ENCODE measurements around the gene RCBTB2.
"Not testable (repeated sequence)": the region's sequence is repeated elsewhere in the genome, so short reads cannot be mapped to it uniquely, and the experiment has no call there.

RCBTB2 gene

GRCh38 chr13:48492470-48493065, 40.3 kb downstream of the RCBTB2 start:
- DNase-seq, result peak; percentile 80

DNA sequence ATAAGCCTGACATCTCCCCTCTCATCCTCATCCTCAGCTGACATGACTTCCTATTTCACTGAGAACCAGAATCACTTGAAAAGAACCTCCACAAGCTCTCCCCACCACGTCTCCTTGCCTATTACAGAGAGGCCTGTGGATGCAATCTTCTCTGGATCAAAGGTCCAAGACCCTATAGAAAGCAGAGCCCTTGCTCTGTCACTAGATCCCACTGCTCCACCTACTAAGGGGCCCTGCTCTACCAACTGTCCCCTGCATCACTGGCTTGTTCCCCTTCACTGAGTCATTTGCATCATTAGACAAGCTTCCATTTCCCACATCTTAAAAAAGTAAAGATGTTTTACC, 40.8 kb downstream of the RCBTB2 start:
- DNase-seq, result no peak

- DNase-seq, result no peak
Measured at GRCh38 chr13:48491423-48492095, 41.3 kb downstream of the RCBTB2 start.

DNA sequence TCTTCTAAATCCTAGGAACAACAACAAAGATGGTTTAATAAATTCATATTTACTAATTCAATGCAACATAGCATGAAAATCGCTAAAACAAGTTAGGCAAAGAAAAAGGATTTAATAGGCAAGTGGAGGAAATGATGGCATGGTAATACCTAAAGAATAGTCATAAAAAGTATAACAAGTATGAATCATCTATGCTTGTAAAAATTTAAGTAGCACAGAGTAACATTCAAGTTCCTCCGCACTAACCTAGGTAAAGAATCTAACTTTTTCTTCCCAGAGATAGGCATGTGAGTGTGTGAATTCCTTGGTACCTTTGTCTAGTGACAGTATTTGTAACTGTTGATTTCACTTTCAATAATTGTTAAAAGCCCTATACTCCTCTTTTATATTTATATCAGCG, 42.6 kb downstream of the RCBTB2 start:
- DNase-seq, result no peak

DNA sequence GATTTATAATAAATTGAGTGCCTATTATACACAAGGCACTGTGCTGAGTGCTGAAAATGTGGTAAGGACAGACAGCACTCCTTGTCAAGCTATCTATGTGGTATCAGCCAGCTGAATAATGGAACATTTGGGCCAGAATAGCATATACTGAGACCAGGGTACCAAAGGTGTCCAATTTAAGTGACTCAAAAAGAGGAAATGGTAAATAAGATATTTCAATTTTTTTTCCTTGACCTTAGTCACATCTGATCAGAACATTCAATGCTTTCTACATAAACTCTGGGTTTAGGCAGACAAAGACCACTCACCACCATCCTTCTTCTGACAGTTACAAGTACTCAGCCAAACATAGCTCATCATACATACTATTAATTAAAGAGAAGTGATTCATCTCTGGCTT, 43.2 kb downstream of the RCBTB2 start:
- DNase-seq, result no peak

- DNase-seq, result no peak
Measured at GRCh38 chr13:48488995-48489394, 43.9 kb downstream of the RCBTB2 start.

- DNase-seq, result no peak
Measured at GRCh38 chr13:48487968-48488367, 44.9 kb downstream of the RCBTB2 start.

- DNase-seq, result no peak
Measured at GRCh38 chr13:48486836-48487235, 46.0 kb downstream of the RCBTB2 start.

GRCh38 chr13:48486362-48486761, 46.5 kb downstream of the RCBTB2 start:
- no peak for DNase-seq

DNA sequence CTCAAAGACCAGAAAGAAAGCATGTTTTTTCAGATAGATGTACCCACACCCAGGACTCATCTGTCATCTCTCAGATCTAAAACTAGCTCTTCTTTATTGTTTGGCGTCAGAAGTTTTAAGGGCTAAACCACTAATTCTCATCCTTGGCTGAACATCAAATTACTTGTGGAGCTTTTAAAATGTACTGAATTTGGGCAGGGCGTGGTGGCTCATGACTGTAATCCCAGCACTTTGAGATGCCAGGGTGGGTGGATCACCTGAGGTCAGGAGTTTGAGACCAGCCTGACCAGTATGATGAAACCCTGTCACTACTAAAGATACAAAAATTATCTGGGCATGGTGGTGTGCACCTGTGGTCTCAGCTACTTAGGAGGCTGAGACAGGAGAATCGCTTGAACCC, 47.4 kb downstream of the RCBTB2 start:
- no peak for DNase-seq

GRCh38 chr13:48483575-48483974, 49.3 kb downstream of the RCBTB2 start:
- no peak for DNase-seq

DNA sequence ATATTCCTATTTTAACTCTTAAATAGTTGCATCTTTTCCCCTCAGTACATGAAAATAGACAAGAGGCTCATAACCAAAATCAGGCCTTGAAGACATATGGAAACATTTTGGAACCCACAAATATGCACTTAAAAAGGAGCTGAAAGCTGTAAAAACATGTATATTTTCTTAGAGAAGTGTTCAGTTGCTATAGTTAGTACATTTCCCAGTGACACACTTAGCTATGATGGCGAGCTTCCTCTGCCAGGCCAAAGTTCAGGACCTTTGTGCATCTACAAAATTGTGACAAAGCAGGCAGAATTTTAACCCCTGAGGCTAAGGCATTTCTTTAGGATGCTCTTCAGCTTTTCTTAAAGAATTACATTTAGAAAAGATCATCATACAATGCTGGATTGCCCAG, 54.5 kb downstream of the RCBTB2 start:
- DNase-seq, result no peak

DNA sequence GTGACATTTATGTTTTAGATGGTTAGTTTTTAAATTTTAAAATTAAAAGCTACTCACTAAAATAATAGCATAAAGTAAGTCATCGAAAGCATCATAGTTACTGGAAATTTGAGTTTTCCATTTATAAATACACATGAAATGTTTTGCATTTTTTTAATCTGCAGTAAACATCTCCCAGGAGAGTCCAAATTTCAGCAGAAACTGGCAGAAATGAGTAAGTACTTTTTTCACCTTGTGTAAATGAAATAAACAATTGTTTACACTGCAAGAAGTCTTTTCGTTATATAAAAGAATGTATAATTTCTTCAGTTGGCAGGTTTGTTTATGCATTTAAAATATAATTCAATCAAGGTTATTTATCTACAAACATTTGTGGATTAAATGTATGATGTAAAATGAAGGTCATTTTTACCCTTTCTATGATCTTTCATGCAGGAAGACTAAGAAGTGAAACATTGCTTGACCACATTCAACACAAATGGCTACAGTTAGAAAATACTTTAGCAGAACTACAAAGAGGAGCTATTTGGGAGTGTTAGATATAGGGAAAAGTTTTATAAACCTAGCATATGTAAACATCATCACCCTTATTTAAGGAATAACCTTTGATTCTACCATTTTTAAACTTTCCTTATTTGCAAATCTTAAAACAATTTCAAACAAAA, 55.6 kb downstream of the RCBTB2 start:
- DNase-seq, result no peak

- no peak for DNase-seq
Measured at GRCh38 chr13:48476686-48477085, 56.2 kb downstream of the RCBTB2 start.

- no peak for DNase-seq
Measured at GRCh38 chr13:48476215-48476614, 56.7 kb downstream of the RCBTB2 start.

- DNase-seq, result no peak
Measured at GRCh38 chr13:48475230-48475629, 57.6 kb downstream of the RCBTB2 start.

GRCh38 chr13:48457578-48458242, 75.2 kb downstream of the RCBTB2 start:
- no peak for DNase-seq

DNA sequence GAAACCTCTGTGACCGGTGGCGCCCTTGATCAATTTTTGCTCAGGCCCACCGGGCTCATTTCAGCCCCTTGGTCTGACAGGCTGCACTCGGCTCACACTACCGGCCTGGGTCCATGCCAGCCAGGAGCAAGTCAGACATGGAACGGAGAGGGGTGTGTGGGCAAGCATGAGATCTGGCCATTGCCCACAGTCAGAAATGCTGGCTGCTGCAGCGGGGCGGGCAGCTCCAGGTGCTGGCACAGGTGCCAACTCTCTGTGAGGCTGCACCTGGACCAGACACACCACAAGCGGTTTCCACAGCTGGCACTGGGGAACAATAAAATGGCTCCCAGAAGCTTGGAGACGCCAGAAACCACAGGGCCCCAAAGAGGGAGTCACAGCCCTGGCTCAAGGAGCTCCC, 76.3 kb downstream of the RCBTB2 start:
- DNase-seq, result no peak

GRCh38 chr13:48451196-48451595, 81.7 kb downstream of the RCBTB2 start:
- DNase-seq, result not testable (repeated sequence)

- DNase-seq, result no peak
Measured at GRCh38 chr13:48449656-48450055, 83.2 kb downstream of the RCBTB2 start.

DNA sequence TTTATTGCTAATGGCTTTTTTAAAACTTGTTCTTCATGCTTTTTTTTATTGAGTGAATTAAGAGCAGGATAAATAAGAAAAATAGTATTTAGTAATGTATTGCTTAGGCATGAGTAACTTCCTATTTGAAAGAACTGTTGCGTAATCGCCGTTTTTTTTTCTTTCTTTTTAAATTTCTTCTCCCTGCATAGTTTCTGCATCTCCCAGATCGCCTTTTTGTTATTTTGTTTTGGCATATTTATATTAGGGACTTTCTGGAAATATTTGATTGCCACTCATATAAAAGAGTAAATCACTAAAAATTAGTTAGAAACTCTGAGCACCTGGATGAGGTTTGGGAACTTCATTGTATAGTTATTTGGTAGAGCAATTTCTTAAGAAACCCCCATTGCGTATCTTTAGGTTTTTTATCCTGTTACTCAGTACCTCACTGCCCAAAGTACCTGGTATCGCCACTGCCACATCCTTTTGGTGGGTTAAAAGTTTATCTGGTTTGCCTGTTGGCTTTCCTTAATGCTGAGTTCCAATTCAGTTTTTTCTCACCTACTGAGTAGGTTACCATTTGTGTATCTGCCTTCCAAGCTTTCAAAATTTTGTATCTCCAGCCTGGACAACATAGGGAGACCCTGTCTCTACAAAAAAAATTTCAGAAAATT, 83.8 kb downstream of the RCBTB2 start:
- DNase-seq, result no peak

- no peak for DNase-seq
Measured at GRCh38 chr13:48448285-48448958, 84.5 kb downstream of the RCBTB2 start.

DNA sequence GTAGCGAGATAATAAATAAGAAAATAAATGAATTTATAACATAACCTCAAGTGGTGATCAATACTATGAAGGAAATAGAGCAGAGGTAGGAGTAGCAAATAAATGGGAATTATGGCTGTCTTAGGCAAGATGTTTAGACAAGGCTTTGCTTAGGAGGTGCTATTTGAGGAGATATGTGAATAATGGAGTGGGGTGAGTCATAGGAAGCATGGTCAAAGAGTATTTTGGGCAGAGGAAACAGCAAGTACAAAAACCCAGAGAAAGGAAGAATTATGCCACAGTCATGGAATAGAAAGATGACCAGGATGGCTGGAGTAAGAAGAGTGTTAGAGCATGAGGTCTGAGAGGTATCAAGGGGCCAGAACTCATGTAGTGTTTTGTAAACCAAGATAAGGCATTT, 86.4 kb downstream of the RCBTB2 start:
- DNase-seq, result no peak
